HG03280 (cell line): ENCODE results near the gene FLOT1.

ENCODE experiments used
- ATAC-seq: cut with Tn5 transposase; IDR thresholded peaks from one replicate; pipeline ENCODE4 v1.9.1; 2021; ENCODE audit warnings: mild to moderate bottlenecking, moderate library complexity; ENCODE audit not compliant: unreplicated experiment

The FLOT1 gene, protein sequence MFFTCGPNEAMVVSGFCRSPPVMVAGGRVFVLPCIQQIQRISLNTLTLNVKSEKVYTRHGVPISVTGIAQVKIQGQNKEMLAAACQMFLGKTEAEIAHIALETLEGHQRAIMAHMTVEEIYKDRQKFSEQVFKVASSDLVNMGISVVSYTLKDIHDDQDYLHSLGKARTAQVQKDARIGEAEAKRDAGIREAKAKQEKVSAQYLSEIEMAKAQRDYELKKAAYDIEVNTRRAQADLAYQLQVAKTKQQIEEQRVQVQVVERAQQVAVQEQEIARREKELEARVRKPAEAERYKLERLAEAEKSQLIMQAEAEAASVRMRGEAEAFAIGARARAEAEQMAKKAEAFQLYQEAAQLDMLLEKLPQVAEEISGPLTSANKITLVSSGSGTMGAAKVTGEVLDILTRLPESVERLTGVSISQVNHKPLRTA

DNA sequence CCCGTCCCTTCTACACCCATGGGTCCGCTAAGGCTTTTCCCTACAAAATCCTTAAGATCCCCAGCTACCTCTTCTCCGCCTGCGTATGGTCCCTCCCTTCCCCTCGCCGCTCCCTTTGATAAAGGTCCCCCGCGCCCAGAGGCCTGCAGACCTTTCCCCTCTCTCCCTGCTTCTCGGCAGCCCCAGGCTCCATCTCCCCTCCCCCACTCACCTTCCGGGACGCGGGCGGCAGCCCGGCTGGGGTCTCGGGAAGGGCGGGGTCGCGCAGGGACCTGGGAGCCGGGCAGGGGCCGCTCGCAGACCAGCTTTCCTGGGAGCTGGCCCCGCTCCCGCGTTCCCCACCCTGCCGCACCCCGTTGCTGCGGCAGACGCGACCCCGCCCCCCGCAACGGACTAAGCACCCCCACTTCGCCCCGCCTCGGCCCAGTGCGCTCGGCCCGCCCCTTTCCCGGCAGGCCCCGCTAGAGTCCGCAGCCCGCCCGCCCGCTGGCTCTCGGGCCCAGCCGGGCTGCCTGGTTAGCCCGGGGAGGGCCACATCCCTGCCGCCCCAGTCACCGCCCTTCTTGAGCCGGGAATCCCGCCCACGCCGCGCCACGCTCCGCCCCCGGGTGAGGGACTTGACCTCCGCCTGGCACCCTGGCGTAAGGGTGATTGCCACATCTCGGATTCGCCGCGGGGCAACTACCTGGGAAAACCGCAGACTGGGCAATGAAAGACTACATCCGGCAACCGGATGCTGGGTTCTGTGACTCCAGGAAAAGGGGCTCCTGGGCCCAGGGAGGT, at the start of gene FLOT1:
TSS of gene FLOT1 (minus strand) at position 372 of the 783 bp plus-strand sequence. CDS start 498 bp downstream, outside the sequence.
- ATAC-seq: peak; percentile 68

DNA sequence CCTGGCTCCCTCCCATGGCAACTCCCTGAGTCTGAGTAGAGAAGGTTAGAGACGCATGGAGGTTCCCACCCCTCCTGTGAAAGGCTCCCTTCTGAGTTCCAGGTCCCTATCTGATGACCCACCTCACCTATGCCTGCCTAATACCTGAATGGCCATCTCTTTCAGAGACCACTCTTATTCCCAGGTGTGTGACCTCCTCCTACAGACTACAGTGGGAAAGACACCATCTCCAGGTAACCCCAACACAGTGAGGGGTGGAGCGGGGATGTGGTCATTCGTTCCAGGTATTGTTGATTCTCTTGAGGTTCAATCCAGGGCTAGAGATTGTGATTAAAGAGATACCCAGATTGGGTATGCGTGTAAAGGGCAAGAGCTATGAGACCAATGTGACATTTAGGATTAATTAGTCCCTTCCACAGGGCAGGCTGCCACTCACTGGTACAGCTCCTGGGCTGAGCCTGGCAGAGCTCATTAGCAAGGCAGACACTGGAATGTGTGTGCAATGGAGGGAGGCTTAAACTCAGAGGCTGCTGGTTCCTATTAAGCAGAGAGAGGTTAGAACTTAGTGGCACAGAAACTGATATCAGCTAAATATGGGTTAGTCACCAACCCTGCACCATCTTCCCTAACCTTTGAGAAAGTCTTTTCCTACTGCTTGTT, 48.4 kb upstream of the FLOT1 start:
- no peak for ATAC-seq

DNA sequence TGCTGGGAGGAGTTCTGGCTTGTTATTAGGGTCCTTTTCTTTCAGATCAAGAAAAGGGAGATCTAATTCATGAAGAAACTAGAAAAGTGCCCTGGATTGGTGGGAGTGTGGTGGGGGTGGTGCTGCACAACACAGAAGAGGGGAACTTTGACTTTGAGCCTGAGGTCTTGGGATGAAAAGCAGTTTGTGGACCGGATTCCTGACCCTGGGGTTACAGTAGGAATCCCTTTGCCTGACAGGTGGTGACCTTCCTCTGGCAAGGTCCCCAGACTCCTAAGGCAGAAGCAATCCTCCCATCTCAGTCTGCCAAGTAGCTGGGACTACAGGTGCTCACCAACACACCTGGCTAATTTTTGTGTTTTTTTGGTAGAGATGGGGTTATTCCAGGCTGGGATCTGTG, 47.1 kb upstream of the FLOT1 start:
- ATAC-seq: no peak

DNA sequence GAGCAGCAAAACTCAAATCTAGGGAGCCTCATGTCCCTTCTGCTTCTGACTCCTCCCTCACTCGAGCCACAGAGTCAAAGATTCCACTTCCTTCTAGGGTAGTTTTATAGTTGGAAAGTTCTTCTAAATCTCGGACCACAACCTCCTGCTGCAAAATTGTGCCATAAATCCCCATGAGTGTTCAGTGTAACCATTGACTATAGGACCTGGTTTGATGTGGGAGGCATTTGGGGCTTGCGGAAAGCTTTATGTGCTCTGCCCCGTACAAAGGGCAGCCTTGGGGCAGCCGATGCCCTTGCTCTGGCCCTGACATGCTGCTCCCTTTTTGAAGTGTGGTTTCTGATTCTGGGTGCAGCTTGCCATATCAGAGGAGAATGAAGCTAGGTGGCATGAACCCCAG, 45.5 kb upstream of the FLOT1 start:
- no peak for ATAC-seq

DNA sequence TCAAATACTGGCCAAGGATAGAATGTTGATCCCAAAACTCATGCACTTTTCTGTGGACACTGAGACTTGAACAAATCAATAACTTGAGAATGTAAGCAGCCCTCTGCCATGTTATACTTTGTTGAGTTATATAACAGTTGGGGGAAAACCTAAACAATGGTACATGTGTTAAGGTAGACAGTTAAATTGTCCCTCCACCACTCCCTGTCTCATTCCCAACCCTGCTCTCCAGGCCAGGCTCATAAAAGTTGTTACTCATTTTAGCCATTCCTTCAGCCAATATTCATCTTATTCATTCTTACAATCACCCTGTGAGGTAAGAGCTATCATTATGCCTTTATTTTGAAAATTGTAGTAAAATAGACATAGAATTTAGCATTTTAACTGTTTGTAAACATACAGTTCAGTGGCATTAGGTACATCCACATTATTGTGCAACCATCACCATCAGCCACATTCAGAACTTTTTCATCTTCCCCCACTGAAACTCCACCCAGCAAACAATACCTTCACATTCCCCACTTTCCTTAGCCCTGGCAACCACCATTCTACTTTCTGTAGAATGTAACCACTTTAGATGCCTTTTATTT, 40.0 kb upstream of the FLOT1 start:
- no peak for ATAC-seq

DNA sequence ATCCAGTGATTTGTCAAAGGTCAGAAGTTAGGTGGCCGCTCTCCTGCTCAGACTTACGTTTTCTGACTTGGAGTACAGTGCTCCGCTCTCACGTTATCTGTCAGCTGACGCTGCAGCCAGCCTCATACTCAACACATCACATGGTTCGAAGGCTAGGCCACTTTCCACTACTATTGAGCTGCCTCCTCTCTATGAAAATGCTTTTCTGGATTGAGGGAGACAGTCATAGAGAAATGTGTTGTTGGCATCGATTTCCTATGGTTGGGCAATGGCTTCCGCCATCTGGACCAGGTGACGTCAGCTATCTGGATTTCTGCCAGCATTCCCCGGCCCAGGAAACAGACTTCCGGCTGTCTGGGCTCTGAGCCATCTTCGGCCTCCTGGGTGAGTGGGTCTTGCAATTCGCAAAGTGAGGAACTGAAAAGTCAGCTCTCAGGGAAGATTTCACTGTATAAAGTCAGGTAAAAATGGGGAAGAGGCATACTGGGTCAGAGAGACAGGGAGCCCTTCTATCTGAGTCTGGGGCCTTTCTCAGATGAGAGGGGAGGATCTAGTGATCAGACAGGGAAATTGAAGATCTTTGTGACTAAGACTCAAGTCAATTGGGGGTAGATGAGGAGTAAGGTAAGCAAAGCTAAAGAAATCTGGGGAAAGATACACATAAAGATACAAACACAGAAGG, 39.4 kb upstream of the FLOT1 start:
- no peak for ATAC-seq

DNA sequence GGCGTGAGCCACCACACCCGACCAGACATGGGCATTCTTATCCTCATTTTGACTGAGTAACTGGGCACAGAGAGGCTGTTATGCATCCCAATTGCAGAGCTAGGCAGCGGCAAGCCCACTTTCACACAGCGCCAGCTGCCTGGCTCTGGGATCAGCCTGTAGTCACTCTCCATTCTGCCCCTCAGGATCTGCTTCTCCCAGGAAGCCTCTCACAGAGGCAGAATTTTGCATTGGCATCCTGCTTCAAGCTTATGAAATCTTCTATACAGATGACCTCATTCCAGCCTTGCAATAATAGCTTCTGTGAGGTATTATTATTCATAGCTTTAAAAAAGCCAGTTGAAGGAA, 38.9 kb upstream of the FLOT1 start:
- no peak for ATAC-seq

DNA sequence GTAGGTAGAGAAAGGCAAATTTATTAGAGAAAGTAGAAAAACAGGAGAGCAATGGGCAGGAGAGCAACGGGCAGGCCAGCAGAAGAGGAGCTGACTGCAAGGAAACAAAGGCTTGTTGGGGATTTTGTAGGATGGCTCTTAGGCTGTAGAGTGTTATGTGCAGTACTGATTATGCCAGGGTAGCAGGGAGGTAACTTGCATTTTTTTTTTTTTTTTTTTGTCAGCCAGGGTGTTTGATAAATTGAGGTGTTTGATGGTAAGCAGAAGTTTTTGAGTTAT, 38.1 kb upstream of the FLOT1 start:
- ATAC-seq: no peak

DNA sequence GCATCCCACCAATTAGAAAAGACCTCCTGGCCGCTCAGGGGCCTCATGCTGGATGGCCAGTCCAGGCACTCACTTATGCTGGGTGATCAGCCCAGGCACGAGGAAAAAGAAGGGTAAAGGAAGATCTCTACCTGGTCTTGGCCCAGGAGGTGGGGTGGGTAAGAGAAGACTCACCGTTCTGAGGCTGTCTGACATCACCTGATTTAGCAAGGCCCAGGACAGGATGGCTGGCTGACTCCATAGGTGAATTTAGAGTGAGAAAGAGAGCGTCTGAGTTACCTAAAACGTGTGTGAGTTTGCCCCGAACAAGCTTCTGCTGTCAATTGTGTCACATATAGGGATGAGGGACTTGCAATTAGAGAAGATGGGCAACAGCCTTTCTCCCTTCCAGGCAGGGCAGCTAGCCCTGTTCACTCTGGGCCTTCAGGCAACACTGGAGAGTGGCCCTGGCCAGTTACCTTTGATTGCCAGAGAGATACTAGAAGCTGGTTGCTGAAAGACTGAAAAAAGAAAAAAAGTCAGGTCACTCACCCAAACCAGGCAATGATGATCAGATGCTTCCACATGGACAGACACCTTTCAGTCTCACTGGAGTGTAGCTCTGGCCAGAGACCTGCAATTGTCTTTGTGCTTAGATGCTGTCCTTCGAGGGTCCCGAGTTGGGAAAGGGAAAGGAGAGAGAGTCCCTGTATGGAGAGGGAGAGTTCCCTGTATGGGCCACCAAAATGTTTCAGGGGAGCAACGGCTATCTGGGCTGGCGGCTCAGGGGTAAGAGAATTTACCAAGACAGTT, 37.6 kb upstream of the FLOT1 start:
- ATAC-seq: no peak

DNA sequence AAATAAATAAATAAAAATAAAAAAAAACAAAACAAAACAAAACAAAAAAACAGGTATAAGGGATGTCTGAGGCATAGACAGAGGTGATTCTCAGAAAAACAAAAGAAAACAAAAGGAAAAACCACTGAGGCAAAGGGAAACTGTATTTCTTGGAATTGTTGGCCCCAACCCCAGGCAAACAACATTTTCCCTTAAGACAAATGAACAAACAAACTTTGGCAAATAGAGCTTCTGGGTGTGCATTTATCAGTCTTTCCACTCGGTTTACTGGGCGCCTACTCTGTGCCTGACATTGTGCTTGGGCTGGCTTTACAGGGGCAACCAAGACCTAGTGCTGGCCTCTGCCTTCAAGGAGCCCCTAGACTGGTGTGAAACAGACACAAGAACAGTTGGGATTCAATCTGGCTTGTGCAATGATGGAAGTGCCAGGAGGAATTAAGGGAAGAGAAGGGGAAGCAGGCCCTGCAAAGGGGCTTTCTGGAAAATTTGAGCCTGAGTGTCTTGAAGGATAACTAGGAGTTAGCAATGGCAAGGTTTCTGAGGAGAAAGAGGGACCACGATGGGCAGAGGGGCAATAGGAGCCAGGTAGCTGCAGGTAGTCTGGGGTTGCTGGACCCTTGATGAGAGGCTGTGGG, 35.6 kb upstream of the FLOT1 start:
- ATAC-seq: no peak

DNA sequence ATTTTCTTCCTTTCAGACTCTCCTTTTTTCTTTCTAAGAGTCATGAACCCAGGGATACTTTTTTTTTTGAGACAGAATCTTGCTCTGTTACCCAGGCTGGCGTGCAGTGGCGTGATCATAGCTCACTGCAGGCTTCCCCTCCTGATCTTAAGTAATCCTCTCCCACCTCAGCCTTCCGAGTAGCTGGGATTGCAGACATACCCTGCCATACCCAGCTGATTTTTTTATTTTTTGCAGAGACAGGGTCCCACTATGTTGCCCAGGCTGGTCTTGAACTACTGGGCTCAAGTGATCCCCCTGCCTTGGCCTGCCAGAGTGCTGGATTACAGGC, 34.6 kb upstream of the FLOT1 start:
- ATAC-seq: no peak

DNA sequence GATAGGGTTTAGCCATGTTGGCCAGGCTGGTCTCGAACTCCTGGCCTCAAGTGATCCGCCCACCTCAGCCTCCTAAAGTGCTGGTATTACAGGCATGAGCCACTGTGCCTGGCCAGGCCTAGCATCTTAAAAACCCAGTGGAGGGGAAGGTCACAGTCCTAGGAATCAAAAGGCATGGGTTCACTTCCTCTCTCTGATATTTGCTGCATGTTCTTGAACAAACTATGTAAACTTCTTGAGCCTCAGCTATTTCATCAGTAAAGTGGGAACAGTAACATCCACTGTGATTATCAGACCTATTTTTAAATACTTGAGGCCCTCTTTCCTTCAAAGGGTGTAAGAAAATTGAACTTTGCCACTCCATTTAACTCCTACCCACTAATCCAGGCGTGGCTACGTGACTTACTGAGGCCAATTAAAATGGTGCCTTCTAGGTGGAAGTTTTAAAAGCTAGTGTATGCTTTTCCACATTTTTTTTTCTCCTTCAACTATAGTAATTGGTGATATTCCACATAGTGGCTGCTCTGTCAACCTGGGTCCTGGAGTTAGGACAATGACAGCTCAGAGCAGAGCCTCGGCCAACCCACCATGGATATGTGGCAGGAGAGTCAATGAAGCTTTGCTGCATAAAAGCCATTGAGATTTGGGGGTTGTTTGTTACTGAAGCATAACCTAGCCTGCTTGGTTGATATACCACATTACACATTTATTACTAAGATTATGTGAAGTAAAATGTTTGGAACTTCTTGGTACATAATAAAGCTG, 34.1 kb upstream of the FLOT1 start:
- ATAC-seq: no peak

DNA sequence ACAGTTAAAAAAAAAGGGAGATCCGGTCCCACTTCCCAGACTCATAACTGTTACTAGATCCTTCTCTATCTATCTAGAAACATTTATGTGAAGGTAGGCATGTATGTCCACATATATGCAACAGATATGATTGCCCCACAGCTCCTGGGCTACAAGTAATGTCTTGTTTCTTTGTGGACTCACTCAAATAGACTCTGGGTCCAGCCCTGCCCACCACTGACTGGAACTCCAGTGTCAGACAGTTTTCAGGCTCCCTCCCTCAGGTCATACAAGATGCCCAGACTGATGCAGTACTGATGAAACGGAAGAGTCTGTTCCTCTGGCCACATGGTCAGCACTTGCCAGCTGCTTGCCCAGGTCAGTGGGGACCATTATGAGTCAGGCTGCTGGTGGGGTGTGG, 32.6 kb upstream of the FLOT1 start:
- ATAC-seq: no peak

DNA sequence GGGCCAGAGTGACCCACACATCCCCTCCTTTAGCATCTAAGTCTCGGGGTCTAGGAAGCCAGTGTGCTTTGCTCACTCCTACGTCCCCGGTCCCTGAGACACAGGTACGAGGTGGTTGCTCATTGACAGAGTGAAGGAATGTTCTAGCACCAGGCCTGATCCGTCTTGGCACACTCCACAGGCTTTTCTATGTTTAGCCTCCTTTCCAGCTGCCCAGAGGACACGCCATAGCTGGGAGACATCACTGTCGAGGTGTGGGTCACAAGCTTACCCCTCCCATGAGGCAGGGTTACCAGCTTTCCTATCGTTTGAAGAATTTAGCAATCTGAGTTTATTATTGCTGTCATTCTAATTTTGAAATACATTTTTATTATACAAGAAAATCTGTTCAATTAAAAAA, 32.2 kb upstream of the FLOT1 start:
- no peak for ATAC-seq

DNA sequence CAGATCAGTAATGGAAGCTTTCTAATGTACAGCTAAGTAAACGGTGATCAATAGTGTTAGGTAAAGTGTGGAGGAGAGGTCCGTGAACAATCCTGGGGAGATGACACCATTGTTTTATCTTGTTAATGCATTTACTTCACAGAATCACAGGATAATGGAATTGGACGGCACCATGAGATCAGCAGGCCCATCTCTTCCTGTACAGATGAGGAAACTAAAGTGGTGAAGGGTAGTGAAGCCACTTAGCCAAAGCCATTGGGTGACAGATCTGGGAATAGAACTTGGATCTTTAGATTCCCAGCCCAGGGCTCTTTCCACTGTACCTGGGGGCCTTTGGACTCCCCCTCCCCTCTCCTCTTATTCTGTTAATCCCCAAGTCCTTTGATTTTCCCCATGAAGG, 28.1 kb upstream of the FLOT1 start:
- no peak for ATAC-seq

DNA sequence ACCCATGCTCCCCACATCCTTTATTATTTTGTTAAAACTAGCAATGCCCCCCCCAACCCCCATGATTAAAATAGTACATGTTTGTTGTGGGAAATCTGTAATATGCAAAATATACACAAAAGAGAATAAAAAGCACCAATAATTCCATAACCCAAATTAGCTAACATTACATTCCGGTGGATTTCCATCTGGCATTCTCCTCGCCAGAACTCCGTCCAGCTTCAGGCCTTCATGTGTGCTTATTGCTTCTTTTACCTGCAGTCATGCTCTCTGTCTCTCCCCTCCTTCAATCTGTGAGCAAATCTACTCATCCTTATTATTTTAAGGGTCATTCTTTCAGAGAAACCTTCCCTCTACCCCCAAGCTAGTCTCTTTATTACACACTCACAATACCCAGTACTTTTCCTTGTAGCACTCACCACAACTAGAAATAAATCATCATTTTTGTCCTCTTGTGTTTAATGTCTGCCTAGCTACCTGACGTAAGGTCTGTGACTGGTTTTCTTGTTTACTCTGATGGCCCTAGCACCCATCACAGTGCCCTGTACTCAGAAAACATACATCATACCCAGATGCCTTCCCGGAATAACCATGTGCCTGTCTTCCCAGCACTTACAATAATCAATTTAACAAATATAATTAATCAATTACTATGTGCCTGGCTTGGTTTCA, 27.5 kb upstream of the FLOT1 start:
- ATAC-seq: no peak

DNA sequence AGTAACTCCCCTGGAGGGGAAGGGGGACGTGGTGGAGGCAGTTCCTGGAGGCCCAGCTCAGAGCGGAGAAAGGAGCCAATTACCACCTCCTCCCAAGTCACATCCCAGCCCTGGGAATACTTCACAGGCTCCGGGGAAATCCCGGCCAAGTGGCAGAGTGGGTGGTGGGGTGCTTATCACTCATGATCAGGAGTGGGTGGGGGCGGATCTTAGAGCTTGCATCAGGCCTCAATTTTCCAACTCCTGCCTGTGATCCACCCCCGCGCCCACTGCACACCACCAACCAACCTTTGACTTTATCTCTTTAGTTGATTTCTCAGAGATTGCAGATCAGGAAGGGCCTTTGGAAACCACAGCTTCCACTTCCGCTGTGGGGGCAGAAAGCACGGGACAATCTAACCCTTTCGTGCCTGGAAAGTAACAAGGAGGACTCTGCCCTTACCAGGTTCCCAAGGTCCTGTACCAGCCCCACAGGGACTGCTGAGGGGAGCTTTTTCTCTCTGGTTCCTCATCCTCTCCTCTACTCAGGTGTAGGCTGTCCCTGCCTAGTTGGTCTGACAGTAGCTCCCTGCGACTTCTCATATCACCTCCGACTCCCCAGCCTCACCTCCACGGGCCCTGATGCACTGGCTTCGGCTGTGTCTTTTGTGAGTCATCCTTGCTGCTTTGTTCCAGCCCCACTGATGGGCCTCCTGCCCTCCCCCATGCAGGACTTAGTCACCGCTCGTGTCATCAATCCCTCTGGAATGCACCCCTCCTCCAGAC, 26.8 kb upstream of the FLOT1 start:
- ATAC-seq: no peak

DNA sequence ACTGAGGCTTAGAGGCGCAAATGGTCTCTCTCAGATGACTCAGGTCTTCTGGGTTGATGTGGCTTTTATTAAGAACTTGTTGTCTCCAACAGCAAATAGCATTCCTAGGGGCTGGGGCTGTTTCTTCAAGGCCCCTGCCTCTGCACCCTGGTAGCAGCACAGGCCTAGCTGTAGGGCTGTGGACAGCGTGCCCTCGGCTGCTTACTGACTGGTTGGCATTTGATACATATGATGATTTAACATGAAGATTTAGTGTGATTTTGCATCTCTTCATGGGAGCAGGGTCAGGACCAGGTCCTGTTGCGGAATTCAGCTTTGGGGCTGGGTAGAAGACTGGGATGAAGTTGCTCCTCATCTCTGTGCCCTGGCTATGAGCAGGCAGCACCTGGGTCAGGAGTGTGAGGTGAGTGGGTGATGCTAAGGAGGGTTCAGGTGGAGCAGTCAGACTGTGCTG, 26.2 kb upstream of the FLOT1 start:
- no peak for ATAC-seq
